ENCODE results near the gene TCL1B.
"Not testable (repeated sequence)": the region's sequence is repeated elsewhere in the genome, so short reads cannot be mapped to it uniquely, and the experiment has no call there.

Gene TCL1B

DNA sequence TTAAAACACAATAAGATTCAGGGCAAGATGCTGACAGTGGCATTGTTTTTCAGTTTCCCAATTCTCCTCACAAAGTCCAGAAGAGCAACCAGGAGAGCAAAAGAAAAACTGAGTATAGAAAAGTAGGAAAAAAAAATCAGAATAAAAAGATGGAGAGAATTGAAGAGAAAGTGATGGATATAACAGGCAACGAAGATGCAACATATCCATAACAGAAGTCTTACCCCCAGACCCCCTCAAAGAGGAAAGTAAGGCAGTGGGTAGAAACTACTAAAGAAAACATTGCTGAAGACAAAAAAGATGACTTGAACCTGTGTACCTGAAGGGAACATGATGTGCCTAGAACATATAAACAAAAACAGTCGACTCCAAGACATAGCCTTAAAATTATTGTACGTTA lies 17.1 kb downstream of the TCL1B start:
- no peak for DNase-seq (ENCODE audit: low read depth)

GRCh38 chr14:95703805-95704204 lies 17.6 kb downstream of the TCL1B start:
- no peak for DNase-seq (ENCODE audit: low read depth)

DNA sequence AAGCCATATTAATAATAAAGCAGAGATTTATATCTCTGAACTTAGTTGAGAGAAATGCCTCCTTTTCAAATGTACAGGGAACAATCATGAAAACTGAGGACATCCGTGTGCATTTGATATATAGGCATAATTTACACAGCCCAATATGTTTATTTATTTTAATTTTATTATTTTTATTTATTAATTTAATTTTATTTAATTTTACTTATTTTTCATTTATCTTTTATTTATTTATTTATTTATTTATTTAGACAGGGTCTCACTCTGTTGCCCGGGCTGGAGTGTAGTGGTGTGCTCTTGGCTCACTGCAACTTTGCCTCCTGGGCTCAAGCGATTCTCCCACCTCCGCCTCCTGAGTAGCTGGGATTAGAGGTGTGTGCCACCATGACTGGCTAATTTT lies 19.3 kb downstream of the TCL1B start:
- DNase-seq (ENCODE audit: low read depth): no peak

DNA sequence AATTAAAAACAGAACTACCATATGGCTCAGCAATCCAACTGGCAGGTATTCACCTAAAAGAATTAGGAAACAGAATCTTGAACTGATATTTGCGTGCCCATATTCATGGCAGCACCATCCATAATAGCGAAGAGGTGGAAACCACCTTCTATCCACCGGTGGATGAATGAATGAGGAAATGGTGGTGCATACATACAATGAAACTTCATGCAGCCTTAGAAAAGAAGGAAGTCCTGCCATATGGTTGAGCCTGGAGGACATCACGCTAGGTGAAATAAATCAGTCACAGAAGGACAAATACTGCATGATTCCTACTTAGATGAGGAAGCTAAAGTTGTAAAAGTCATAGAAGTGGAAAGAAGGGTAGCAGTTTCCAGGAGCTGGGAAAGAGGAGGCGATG lies 21.1 kb downstream of the TCL1B start:
- no peak for DNase-seq (ENCODE audit: low read depth)

GRCh38 chr14:95710106-95710505 lies 23.9 kb downstream of the TCL1B start:
- no peak for DNase-seq (ENCODE audit: low read depth)

DNA sequence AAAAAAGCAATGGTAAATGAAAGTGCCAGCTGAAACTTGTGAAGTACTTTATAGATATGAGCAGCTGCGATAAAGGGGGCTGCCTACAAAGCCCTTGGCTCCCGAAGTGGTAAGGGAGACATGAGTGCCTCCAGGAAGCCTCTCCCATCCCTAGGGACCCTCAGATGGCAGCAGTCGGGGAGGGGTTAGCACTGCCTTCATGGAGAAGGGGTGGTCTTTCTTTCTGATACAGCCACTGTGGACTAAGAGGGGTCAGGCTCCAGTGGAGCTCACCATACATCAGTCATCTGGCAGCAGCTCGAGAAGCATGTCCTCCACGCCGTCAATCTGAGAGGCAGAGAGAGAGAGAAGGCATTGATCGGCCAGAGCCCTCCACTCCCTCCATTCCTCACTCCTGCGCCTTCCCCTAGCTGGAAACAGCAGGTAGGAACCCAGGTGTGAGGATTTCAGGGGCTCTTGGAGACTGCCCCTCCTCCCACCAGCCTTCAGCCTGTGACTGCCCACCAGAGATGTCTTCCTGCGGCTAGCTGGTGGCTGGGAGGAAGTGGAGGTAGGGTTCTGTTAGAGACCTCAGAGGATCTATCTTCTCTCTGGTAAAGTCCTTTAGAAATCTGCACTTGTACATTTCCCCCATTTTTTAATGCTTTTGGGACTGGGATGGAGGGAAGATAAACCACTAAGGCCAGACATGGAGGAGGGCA lies 25.4 kb downstream of the TCL1B start:
- DNase-seq (ENCODE audit: low read depth): no peak

DNA sequence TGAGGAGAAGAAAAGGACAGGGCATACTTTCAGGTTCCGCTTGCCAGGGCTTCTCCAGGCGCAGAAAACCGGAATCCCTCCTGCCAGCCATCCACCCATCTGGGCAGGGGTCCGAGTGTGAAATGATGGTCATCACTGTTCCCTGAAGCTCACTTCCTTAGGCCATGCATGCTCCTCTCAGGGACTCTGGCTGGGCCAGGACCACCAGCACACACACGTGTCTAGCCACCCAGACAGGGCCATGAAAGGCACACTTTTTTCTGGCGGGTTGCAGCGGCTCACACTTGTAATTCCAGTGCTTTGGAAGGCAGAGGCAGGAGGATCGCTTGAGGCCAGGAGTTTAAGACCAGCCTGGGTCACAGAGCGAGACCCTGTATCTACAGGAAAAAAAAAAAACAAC lies 26.2 kb downstream of the TCL1B start:
- DNase-seq (ENCODE audit: low read depth): no peak

- DNase-seq (ENCODE audit: low read depth): no peak
Observed at GRCh38 chr14:95713596-95714371, 27.6 kb downstream of the TCL1B start, which contains the start of gene TCL1A. TCL1A (minus strand) TSS chr14:95714125; CDS start chr14:95714066, 59 bp downstream.

GRCh38 chr14:95722525-95723190 lies 36.4 kb downstream of the TCL1B start:
- DNase-seq (ENCODE audit: low read depth): no peak

- no peak for DNase-seq (ENCODE audit: low read depth)
Observed at GRCh38 chr14:95725685-95726336, 39.6 kb downstream of the TCL1B start.

- DNase-seq (ENCODE audit: low read depth): no peak
Observed at GRCh38 chr14:95727056-95727700, 41.0 kb downstream of the TCL1B start.

DNA sequence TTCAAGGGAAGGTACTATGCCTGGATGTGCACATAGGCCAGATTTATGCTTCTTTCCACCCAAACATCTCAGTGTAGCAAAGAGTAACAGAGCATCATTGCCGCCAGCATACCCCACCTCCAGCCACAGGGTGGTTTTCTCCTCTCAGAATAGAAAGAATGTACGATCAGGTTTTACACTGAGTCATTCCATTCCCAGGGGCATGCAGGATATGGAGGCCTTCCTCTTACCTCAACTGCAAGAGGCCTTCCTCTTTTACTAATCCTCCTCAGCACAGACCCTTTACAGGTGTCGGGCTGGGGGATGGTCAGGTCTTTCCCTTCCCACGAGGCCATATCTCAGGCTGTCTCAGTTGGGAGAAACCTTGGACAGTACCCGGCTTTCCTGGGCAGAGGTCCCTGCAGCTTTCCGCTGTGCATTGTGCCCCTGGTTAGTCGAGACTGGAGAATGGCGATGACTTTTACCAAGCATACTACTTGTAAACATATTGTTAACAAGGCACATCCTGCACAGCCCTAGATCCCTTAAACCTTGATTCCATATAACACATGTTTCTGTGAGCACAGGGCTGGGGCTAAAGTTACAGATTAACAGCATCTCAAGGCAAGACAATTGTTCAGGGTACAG lies 43.3 kb downstream of the TCL1B start:
- DNase-seq (ENCODE audit: low read depth): not testable (repeated sequence)

DNA sequence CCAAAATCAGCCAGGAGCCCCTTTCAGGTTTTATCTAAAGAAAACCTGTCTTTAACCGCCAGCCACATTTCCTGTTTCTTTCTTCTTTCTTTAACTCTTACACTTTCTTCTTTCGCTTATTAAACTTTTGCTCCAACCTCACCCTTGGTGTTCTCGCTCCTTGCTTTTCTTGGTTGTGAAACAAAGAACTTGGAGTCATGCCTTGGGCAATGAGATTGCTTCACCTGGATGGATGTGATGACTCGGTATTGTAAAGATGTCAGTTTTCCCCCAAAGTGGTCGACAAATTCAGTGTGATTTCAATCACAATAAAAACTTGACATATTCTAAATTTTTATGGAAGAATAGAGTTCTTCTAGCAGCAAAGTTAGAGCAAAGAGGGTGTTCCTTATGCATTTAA lies 43.9 kb downstream of the TCL1B start:
- no peak for DNase-seq (ENCODE audit: low read depth)

DNA sequence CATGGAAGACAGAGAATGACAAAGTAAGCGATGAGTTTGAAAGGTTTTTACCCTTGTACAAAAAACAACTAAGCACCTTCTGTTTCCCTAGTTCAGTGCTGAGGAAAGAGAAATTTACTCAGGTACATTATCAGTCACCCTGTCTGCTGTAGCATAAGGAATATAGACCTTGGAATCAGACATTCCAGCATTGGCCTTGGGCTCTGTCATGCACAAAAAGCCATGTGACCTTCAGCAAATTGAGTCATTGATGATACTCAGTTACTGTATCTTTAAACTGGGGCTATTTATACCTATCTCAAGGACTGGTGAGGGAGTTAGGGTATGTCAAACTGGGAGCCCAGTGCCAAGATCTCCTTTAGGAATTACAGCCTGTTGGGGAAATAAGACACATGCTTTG lies 47.0 kb downstream of the TCL1B start:
- DNase-seq (ENCODE audit: low read depth): no peak

DNA sequence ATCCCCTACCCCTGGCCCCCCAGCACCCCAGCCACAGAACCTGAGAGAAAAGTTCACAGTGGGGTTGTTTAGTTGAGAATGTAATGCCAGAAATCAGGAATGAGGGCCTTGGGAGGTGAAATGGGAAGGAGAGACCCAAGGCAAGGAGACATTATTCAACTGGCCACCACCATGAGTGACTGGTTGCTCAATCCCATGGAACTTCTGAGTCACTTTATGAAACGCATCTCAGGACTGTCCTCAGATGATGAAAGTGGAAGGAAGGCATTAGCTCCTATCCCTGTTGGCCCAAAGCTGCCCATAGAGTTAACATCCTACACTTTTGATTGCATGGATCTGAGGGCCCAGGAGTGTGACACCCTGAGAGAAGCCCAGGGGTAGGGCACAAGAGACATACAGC lies 53.1 kb downstream of the TCL1B start:
- no peak for DNase-seq (ENCODE audit: low read depth)

DNA sequence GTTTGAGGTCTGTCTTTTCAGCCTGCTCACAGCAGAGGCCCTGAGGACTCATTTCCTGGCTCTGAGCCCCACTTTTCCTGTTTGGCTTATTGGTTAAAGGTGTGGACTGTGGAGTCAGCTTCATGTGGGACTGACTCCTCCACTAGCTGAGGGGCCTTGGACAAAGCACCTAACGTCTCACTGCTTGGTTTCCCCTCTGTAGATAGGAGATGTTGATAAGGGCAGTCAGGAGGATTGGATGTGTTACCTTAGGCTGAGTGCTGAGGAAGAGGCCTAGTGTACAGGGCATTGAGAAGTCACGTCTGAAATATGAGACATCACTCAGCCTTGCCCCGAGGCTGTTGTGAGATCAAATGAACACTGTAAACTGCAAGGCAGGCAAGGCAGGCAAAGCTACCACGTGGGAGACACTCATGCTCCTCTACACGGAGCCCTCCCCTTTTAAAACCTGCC lies 54.8 kb downstream of the TCL1B start:
- DNase-seq (ENCODE audit: low read depth): no peak

DNA sequence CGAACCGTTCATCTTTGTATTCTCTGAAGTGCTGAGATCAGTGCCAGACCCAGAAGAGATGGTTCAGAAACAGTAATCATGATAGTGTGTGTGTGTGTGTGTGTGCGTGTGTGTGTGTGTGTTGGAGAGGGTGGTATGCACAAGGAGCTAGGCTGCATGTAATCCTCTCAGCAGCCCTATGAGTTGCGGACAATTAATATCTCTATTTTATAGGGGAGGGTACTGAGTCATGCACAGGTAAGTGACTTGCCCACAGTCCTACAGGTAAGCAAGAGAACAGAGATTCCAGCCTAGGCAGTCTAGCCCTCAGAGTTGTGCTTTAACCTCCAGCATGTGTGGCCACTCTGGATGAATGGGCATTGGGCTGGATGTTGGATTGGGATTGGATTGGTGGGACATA lies 55.6 kb downstream of the TCL1B start:
- DNase-seq (ENCODE audit: low read depth): no peak

Data from stimulated activated CD8-positive, alpha-beta memory T cell treated with anti-CD3 and anti-CD28 coated beads, Interleukin-12 subunit alpha, Interleukin-12 subunit beta, amount 100 ng/mL, for 4 hours (primary cell).